Measurements from ENCODE around the gene CNNM4.
A peak's percentile ranks its signal among the peaks of the same experiment; 100 is the strongest.

Gene CNNM4

DNA sequence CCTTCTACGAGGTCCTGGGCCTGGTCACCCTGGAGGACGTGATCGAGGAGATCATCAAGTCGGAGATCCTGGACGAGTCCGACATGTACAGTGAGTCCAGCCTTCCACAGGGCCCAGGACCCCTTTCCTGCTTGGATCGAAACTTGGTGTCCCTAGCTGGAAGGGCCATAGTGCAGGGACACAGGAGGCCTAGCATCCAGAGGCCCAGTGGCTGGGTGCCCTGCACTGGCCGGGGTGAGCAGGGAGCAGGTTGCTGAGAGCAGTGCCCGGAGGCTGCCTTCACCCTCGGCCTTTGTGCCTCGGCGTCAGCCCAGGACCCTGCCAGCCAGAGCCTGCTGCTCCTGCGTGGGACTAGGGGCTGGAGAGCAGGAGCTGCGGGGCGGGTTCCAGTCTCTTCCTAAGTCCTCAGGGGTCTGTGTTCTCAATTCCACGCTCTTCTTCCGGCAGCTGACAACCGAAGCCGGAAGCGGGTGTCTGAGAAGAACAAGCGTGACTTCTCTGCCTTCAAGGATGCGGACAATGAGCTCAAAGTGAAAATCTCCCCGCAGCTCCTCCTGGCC is 36.4 kb downstream of the CNNM4 start:
- no peak for DNase-seq (ENCODE audit: extremely low read depth, low read depth)
- TF ChIP-seq, protein P1, sequence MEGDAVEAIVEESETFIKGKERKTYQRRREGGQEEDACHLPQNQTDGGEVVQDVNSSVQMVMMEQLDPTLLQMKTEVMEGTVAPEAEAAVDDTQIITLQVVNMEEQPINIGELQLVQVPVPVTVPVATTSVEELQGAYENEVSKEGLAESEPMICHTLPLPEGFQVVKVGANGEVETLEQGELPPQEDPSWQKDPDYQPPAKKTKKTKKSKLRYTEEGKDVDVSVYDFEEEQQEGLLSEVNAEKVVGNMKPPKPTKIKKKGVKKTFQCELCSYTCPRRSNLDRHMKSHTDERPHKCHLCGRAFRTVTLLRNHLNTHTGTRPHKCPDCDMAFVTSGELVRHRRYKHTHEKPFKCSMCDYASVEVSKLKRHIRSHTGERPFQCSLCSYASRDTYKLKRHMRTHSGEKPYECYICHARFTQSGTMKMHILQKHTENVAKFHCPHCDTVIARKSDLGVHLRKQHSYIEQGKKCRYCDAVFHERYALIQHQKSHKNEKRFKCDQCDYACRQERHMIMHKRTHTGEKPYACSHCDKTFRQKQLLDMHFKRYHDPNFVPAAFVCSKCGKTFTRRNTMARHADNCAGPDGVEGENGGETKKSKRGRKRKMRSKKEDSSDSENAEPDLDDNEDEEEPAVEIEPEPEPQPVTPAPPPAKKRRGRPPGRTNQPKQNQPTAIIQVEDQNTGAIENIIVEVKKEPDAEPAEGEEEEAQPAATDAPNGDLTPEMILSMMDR (IDR thresholded peaks at IDR 0.05; ENCODE audit: low read depth, low read length): no peak

DNA sequence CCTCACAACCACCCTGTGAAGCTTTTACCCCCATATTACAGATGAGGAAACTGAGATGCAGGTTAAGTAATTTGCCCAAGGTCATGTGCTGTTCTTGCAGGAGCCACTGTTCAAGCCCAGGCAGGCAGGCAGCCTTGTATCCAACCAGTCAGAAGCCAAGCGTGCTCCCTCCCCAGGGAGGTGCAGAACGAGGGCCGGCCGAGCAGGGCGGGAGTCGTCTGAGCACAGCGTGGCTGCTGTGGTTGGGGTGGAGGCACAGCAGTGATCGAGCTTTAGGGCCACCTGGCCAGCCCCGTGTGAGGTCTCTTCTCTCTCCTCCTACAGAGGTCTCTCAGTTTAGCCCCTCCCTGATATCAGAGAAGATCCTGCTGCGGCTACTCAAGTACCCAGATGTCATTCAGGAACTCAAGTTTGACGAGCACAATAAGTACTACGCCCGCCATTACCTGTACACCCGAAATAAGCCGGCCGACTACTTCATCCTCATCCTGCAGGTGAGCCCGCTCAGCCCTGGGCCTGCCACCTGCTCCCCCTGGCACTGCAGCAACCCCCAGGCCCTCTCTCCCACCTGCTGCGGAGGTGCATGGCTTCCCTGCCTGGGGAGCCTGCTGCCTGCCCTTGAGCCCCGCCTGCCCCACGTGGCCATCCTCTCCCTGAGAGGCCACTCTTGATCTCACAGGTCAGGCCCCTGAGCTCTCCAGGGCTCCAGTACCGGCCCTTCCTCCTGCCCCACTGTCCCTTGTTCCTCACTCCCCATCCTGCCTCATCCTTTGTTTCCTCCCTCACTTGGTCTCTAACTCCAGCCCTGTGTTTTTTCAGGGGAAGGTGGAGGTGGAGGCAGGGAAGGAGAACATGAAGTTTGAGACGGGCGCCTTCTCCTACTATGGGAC is 38.3 kb downstream of the CNNM4 start:
- TF ChIP-seq, protein P1 (IDR thresholded peaks at IDR 0.05; ENCODE audit: low read depth, low read length): no peak
- DNase-seq (ENCODE audit: extremely low read depth, low read depth): no peak

DNA sequence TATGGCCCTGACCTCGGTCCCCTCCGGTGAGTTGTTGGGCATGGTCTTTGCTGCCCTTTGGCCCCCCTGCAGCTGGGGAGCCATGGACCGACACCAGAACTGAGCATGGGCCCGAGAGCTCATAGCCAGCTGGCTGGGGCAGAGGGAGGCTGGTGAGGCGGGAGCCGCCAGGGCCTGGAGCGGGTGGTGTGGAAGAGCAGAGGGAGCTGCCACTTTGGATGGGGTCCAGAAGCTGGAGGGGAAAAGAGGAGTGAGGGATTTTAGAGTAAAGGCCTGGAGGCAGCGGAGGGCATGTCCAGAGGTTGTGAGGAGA is 38.9 kb downstream of the CNNM4 start:
- no peak for DNase-seq (ENCODE audit: extremely low read depth, low read depth)
- TF ChIP-seq, protein P1 (IDR thresholded peaks at IDR 0.05; ENCODE audit: low read depth, low read length): no peak

DNA sequence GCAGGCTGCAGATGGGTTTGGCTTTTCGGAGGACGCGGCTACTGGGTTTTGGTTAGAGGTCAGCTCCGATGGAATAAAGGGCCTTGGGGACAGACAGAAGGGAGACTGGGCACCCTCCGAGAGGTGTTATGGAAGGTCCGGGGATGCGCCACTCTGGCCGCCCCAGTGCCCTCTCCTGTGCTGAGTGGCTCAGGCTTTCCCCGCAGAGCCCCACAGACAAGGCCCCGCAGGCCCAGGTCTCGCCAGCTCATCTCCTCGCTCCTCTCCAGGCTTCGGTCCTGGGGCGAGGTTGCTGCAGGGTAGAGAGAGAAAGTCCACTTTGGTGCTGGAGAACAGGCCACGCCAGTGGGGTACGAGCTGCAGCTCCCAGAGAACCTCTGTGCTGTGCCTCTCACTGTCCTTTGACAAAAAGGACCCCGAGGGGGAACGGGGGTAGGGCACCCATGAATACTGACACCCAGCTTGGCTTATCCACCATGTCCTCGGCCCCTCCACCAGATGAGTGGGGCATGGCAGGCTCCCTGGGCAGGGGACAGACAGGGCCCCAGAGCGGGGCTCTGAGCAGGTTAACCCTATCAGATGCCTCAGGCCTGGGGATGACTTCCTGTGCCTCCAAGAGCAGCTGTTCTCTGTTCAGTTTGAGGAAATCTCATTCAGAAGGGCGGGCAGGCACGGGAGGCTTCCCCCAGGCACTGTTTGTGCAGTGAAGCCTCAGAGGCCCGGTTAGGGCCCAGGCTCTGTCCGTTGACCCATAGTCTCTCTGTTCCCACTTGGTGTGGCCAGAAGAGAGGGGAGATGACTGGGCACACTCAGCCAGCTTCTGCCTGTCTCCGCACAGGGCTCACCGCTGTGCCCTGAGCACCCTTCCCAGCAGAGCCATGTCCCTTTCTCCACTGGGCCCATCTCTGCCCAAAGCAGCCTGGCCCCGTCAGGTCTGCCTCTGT is 39.6 kb downstream of the CNNM4 start:
- TF ChIP-seq, protein P1 (IDR thresholded peaks at IDR 0.05; ENCODE audit: low read depth, low read length): no peak
- DNase-seq (ENCODE audit: extremely low read depth, low read depth): no peak

DNA sequence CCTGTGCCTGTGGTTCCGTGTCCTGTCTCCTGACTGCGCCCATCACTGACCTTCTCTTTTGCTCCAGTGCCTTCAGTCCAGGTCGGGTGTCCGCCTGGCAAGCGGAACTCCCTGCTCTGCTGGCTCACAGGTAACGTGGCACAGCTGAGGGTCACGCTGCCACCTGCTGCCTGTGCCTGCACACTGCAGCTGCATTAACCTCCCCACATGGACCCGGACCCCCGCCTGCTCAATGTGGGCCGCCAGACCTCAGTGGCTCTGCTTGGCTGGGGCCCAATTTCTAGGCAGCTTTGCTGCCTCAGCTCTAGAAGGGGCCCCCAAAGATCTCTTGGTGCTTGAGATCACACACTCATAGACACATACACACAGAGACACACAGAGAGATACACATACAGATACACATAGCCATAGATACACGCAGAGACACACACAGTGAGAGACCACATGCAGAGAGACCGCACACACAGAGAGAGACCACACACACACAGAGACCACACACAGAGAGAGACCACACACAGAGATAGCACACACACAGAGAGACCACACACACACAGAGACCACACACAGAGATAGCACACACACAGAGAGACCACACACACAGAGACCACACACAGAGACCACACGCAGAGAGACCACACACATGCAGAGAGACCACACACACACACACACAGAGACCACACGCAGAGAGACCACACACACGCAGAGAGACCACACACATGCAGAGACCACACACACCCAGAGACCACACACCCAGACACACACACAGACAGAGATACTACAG is 40.5 kb downstream of the CNNM4 start:
- no peak for DNase-seq (ENCODE audit: extremely low read depth, low read depth)
- TF ChIP-seq, protein P1 (IDR thresholded peaks at IDR 0.05; ENCODE audit: low read depth, low read length): peak; percentile 75

DNA sequence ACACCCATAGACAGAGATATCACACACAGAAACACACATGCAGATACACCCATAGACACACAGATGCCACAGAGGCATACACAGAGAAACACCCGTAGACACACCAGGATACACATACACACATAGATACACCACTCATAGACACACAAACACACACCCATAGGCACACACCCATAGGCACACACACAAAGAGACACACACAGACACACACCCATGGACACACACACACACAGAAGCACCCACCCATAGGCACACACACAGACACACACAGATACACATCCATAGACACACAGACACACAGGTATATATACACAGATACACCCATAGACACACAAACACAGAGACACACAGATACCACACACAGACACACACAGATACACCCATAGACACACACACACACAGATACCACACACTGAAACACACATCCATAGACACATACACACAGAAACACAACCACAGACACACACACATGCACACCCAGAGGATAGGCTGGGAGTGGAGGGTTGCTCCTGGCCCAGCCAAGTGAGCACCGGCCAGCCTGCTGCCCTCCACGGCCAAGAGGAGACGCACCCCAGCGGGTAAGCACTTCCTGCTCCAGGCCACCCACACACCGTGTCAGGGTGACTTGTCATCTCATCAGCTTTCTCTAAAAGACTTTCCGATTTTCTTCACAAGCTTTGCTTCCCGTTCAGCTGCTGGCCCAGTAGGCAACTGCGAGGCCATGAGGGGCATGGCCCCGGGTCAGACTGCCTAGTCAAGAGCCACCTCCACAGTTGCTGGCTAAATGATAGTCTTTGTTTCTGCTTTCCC is 41.3 kb downstream of the CNNM4 start:
- DNase-seq (ENCODE audit: extremely low read depth, low read depth): no peak
- TF ChIP-seq, protein P1 (IDR thresholded peaks at IDR 0.05; ENCODE audit: low read depth, low read length): no peak

All from AG09319 (cell line).